GM21367 (cell line): ENCODE measurements around the gene MATN1.

Source experiments
- ATAC-seq: cut with Tn5 transposase; IDR thresholded peaks from one replicate; pipeline ENCODE4 v1.9.1; 2021; ENCODE audit not compliant: unreplicated experiment

MATN1 gene

GRCh38 chr1:30732277-30732996 is 9.1 kb upstream of the MATN1 start:
- ATAC-seq, result no peak

- no peak for ATAC-seq
These were observed 8.5 kb upstream of the MATN1 start for GRCh38 chr1:30731806-30732276.

GRCh38 chr1:30731109-30731805 is 7.9 kb upstream of the MATN1 start:
- ATAC-seq, result no peak

- no peak for ATAC-seq
These were observed 7.1 kb upstream of the MATN1 start for GRCh38 chr1:30730346-30731108.

GRCh38 chr1:30729901-30730300 is 6.5 kb upstream of the MATN1 start:
- no peak for ATAC-seq

- no peak for ATAC-seq
These were observed 5.7 kb upstream of the MATN1 start for GRCh38 chr1:30728832-30729638.

GRCh38 chr1:30728340-30728739 is 5.0 kb upstream of the MATN1 start:
- no peak for ATAC-seq

- no peak for ATAC-seq
These were observed 4.4 kb upstream of the MATN1 start for GRCh38 chr1:30727824-30728223.

GRCh38 chr1:30726773-30727684 is 3.6 kb upstream of the MATN1 start:
- no peak for ATAC-seq

- ATAC-seq, result no peak
These were observed 2.9 kb upstream of the MATN1 start for GRCh38 chr1:30726236-30726635.

- ATAC-seq, result no peak
These were observed 2.2 kb upstream of the MATN1 start for GRCh38 chr1:30725450-30726095.

GRCh38 chr1:30724655-30725421 is 1.5 kb upstream of the MATN1 start:
- ATAC-seq, result no peak

- no peak for ATAC-seq
These were observed 790 bp upstream of the MATN1 start for GRCh38 chr1:30724175-30724574.

GRCh38 chr1:30721812-30722537 is 1.4 kb downstream of the MATN1 start:
- ATAC-seq, result no peak

- no peak for ATAC-seq
These were observed 2.0 kb downstream of the MATN1 start for GRCh38 chr1:30721341-30721793.

GRCh38 chr1:30720271-30721223 is 2.8 kb downstream of the MATN1 start:
- no peak for ATAC-seq
